ENCODE measurements around the gene LRRC26.

GRCh38 chr9:137123468-137123837 is 46.4 kb downstream of the LRRC26 start:
- TF ChIP-seq CTCF (IDR thresholded peaks at IDR 0.05) (no peak), JAZF1 (CRISPR knock-in tag; IDR thresholded peaks at IDR 0.05) (no peak), ZNF512 (CRISPR knock-in tag; IDR thresholded peaks at IDR 0.05; ENCODE audit: borderline replicate concordance) (no peak)
